Mammary microvascular endothelial cell (primary cell): ENCODE data around the gene ROBO3. TPM values are rescaled to one million over a fixed set of nuclear protein-coding genes. Genes with fewer than 3 reads are reported as not detected.

Source experiments
- total RNA-seq: library from RNA; depleted of rRNA; stranded (reverse); fragments of >200 nt; gene quantifications from 2 replicates; pipeline ENCODE4 v1.2.3, GENCODE V29; 2015

The ROBO3 gene, protein sequence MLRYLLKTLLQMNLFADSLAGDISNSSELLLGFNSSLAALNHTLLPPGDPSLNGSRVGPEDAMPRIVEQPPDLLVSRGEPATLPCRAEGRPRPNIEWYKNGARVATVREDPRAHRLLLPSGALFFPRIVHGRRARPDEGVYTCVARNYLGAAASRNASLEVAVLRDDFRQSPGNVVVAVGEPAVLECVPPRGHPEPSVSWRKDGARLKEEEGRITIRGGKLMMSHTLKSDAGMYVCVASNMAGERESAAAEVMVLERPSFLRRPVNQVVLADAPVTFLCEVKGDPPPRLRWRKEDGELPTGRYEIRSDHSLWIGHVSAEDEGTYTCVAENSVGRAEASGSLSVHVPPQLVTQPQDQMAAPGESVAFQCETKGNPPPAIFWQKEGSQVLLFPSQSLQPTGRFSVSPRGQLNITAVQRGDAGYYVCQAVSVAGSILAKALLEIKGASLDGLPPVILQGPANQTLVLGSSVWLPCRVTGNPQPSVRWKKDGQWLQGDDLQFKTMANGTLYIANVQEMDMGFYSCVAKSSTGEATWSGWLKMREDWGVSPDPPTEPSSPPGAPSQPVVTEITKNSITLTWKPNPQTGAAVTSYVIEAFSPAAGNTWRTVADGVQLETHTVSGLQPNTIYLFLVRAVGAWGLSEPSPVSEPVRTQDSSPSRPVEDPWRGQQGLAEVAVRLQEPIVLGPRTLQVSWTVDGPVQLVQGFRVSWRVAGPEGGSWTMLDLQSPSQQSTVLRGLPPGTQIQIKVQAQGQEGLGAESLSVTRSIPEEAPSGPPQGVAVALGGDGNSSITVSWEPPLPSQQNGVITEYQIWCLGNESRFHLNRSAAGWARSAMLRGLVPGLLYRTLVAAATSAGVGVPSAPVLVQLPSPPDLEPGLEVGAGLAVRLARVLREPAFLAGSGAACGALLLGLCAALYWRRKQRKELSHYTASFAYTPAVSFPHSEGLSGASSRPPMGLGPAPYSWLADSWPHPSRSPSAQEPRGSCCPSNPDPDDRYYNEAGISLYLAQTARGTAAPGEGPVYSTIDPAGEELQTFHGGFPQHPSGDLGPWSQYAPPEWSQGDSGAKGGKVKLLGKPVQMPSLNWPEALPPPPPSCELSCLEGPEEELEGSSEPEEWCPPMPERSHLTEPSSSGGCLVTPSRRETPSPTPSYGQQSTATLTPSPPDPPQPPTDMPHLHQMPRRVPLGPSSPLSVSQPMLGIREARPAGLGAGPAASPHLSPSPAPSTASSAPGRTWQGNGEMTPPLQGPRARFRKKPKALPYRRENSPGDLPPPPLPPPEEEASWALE (N-terminal part only)
- total RNA-seq, result 4.3 and 8.1 TPM in 2 replicates

DNA sequence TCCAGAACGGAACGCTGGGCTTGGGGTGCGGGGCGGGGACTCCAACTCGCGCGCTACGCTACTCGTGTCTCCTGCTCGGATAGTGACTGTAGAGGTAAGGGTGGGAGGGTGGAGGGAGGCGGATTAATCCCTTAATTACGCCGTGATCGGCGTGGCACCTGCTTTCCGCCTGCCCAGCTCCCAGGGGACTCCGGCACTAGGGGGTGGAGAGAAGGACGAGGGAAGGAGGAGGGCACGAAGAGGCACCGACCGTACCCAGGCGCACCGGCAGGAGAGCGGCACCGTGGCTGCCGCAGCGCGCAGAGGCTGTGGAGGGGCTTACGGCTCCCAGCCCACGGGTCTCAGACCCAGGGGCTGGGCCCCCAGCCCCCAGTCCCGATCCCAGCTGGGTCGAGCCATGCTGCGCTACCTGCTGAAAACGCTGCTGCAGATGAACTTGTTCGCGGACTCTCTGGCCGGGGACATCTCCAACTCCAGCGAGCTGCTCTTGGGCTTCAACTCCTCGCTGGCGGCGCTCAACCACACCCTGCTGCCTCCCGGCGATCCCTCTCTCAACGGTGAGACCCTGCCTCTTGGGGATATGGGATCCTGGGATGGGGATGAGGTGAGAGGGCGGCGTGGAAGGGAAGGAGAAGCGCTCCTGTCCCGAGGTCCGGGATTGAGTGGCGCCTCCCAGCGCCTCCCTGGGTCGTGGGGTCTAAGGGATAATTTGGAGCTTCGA is at the start of gene ROBO3:
Gene ROBO3 (plus strand): TSS at position 252 of the 721 bp plus-strand sequence. CDS start 146 bp downstream, at position 398.

DNA sequence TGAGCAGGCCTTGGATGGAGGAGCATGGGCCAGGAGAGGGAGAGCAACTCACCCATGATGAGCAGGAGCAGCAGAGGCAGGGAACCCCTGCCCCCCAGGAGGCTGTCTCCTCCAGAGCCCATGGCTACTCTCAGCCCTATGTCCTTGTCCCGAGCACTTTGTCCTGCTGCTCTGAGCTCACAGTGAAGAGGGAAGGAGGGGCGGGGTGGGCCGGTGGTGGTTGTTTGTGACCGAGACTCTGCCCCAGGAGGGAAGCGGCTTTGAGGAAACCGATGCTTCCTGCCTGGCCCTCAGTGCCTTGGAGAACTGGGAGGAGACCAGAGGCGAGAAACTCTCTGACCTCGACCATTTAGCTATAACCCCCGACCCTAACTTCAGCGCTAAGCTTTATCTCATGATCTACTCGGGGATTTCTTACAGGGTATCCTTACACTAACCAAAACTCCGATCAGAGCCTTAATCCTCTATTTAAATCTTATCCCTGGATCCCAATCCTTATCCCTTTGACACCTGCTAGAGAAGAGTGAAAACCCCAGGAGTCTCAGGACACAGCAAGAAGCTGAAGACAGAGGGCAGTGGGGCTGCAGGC is 32.5 kb downstream of the ROBO3 start, which contains the start of gene ROBO4:
Gene ROBO4 (minus strand): TSS at position 192 of the 589 bp plus-strand sequence. CDS start 70 bp downstream, at position 122.

DNA sequence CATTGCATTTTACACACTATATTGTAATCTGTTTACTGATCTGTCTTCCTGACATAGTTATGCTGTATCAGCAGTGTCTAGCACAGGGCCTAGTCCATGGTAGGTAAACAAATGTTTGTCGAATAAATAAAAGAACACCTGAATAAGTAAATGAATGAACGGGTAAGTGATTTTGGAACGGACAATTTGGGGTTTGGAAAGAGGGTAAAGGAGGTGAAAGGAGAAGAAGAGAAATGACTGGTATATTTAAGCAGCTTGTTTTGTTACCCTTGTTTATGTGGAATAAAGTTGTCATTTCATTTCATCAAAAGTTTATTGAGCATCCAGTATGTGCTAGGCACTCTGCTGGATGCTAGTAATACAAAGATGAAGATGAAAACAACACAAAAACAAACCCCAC is 53.7 kb downstream of the ROBO3 start, which contains the start of gene HEPN1:
Gene HEPN1 (plus strand): TSS at position 301 of the 400 bp plus-strand sequence.

Other genes with a start within 250 kb of the ROBO3 start
- gene TBRG1, start 242.6 kb upstream of the ROBO3 start, total RNA-seq, result 18.4 and 19.9 TPM in 2 replicates
- gene SIAE, start 191.7 kb upstream of the ROBO3 start, total RNA-seq, result 13.9 and 14.9 TPM in 2 replicates
- gene SPA17, start 191.5 kb upstream of the ROBO3 start, total RNA-seq, result 14.2 and 16.4 TPM in 2 replicates
- 21.7 and 24.4 TPM in 2 replicates for gene NRGN, start 125.5 kb upstream of the ROBO3 start, total RNA-seq
- 0.07 and 0.44 TPM in 2 replicates for gene VSIG2, start 113.2 kb upstream of the ROBO3 start, total RNA-seq
- 311 and 317 TPM in 2 replicates for gene ESAM, start 103.1 kb upstream of the ROBO3 start, total RNA-seq
- gene MSANTD2, start 65.0 kb upstream of the ROBO3 start, total RNA-seq, result 8.6 and 9.1 TPM in 2 replicates
- 405 and 425 TPM in 2 replicates for gene ROBO4, start 32.4 kb downstream of the ROBO3 start, total RNA-seq
- not detected in 2 replicates for gene HEPN1, start 53.8 kb downstream of the ROBO3 start, total RNA-seq
- gene HEPACAM, start 70.6 kb downstream of the ROBO3 start, total RNA-seq, result not detected in 2 replicates
- 4.2 and 4.4 TPM in 2 replicates for gene CCDC15, start 88.8 kb downstream of the ROBO3 start, total RNA-seq
- gene SLC37A2, start 197.9 kb downstream of the ROBO3 start, total RNA-seq, result 2.9 and 3.7 TPM in 2 replicates
- gene TMEM218, start 246.2 kb downstream of the ROBO3 start, total RNA-seq, result 23.5 and 27.3 TPM in 2 replicates